Testis (tissue), 3 donors: ENCODE results near the gene MB21D2. TPM values are rescaled to one million over a fixed set of nuclear protein-coding genes. Genes with fewer than 3 reads are reported as not detected.

Source experiments
- DNase-seq: peaks from one replicate; pipeline ENCODE4 v3.0.0-alpha.2; 2019
- H3K27ac ChIP-seq, 2 donors: fragments of 200-600 bp; sonication (generic); one replicate each; pipeline ENCODE4 v1.5.1; 2019
- H3K27me3 ChIP-seq: fragments of 200-600 bp; sonication (generic); one replicate; pipeline ENCODE4 v1.5.1; 2019
- H3K36me3 ChIP-seq: fragments of 200-600 bp; sonication (generic); one replicate; pipeline ENCODE4 v1.5.1; 2017; ENCODE audit warnings: low read depth; ENCODE audit errors: missing control alignments
- H3K4me1 ChIP-seq: fragments of 200-600 bp; sonication (generic); one replicate; pipeline ENCODE4 v1.5.1; 2019
- H3K4me3 ChIP-seq, 2 donors: fragments of 200-600 bp; sonication (generic); one replicate each; pipeline ENCODE4 v1.5.1; 2017 to 2019
- H3K9me3 ChIP-seq: fragments of 200-600 bp; sonication (generic); one replicate; pipeline ENCODE4 v1.5.1; 2017
- POLR2A ChIP-seq: fragments of 450-650 bp; IDR thresholded peaks from one replicate; pipeline ENCODE4 v1.6.1; 2017; ENCODE audit warnings: antibody characterized with exemption, mild to moderate bottlenecking, moderate library complexity
- WGBS, 2 donors: methylation state at CpG; one replicate each; pipeline ENCODE4 v1.1.5; 2018; 5-methylcytosine and 5-hydroxymethylcytosine counted together
- intact Hi-C: fragments of 100-400 bp; cut with DNase I; formaldehyde crosslinking; loops from one replicate; pipeline ENCODE4 v1.15.1; 2023; ENCODE audit warnings: low total_unique reads
- polyA plus RNA-seq: library from polyadenylated mRNA; stranded (reverse); fragments of 350-450 nt; fragmentation: Illumina TruSeq; extraction: RNeasy Lipid Tissue Mini Kit (QIAGEN cat#74804); gene quantifications from one replicate; pipeline ENCODE4 v1.2.3, GENCODE V29; 2014; ENCODE audit warnings: low read depth, low replicate concordance; ENCODE audit not compliant: insufficient read depth
- total RNA-seq, 2 donors: library from RNA; depleted of rRNA; stranded (reverse); fragments of >200 nt; gene quantifications; one replicate each; pipeline ENCODE4 v1.2.3, GENCODE V29; 2016
- TF ChIP-seq, protein P1 (sequence below), 3 experiments: fragments of 450-650 bp in 2 of 3; fragments of 200-600 bp in 1 of 3; sonication (generic) in 1 of 3; IDR thresholded peaks; one replicate each; pipeline ENCODE4 v1.5.1; 2016 to 2019; ENCODE audit warnings: antibody characterized with exemption in 3 of 3, mild to moderate bottlenecking in 2 of 3, moderate library complexity in 1 of 3

Gene MB21D2
- total and polyA plus RNA-seq, 3 donors from 2014 or later, result 13.4 to 29.2 (median 23.9) TPM

GRCh38 chr3:192817053-192817452 is 100.6 kb downstream of the MB21D2 start:
- Histone ChIP-seq H3K4me3 (no peak overlapping the region), H3K9me3 (no peaks in the 10 kb centered on the region), H3K36me3 (no peaks in the 10 kb centered on the region), H3K27ac (no peak overlapping the region), H3K4me1 (no peaks in the 10 kb centered on the region), H3K27me3 (no peaks in the 10 kb centered on the region)
- no peak for TF ChIP-seq POLR2A
- TF ChIP-seq, protein P1, sequence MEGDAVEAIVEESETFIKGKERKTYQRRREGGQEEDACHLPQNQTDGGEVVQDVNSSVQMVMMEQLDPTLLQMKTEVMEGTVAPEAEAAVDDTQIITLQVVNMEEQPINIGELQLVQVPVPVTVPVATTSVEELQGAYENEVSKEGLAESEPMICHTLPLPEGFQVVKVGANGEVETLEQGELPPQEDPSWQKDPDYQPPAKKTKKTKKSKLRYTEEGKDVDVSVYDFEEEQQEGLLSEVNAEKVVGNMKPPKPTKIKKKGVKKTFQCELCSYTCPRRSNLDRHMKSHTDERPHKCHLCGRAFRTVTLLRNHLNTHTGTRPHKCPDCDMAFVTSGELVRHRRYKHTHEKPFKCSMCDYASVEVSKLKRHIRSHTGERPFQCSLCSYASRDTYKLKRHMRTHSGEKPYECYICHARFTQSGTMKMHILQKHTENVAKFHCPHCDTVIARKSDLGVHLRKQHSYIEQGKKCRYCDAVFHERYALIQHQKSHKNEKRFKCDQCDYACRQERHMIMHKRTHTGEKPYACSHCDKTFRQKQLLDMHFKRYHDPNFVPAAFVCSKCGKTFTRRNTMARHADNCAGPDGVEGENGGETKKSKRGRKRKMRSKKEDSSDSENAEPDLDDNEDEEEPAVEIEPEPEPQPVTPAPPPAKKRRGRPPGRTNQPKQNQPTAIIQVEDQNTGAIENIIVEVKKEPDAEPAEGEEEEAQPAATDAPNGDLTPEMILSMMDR (IDR thresholded peaks at IDR 0.05), result no peak
- intact Hi-C loops, result loop anchor here (10.0 kb wide), 1 partner anchor 228 kb away; no protein-coding TSS in a partner anchor
- no peak for DNase-seq
- 59 to 70% methylated on average over 1 of the region's 1 CpG for WGBS, 2 donors

- Histone ChIP-seq H3K27ac (no peak overlapping the region), H3K36me3 (no peaks in the 10 kb centered on the region), H3K4me1 (no peaks in the 10 kb centered on the region), H3K27me3 (no peaks in the 10 kb centered on the region), H3K9me3 (no peaks in the 10 kb centered on the region), H3K4me3 (no peak overlapping the region)
- no peak for TF ChIP-seq POLR2A
- TF ChIP-seq, protein P1 (IDR thresholded peaks at IDR 0.05), result peak; percentile 71 to 76 (median 72)
- WGBS, 2 donors, result 74 to 82% methylated on average over 4 of the region's 4 CpGs
- no peak for DNase-seq
- intact Hi-C loops, result loop anchor here (10.0 kb wide), 1 partner anchor 228 kb away; no protein-coding TSS in a partner anchor
Measured at GRCh38 chr3:192816351-192816750, 101.3 kb downstream of the MB21D2 start.

GRCh38 chr3:192812743-192813383 is 104.8 kb downstream of the MB21D2 start:
- DNase-seq, result peak; percentile 54
- Histone ChIP-seq H3K4me3 (no peak overlapping the region), H3K27me3 (no peaks in the 10 kb centered on the region), H3K9me3 (no peaks in the 10 kb centered on the region), H3K36me3 (no peaks in the 10 kb centered on the region), H3K4me1 (no peaks in the 10 kb centered on the region), H3K27ac (no peak overlapping the region)
- intact Hi-C loops, result loop anchor here (10.0 kb wide), 1 partner anchor 232 kb away; no protein-coding TSS in a partner anchor
- TF ChIP-seq, protein P1 (IDR thresholded peaks at IDR 0.05), result peak; percentile 7 to 60 (median 49)
- no peak for TF ChIP-seq POLR2A
- WGBS, 2 donors, result 35 to 38% methylated on average over 4 of the region's 4 CpGs

GRCh38 chr3:192805711-192806110 is 111.9 kb downstream of the MB21D2 start:
- H3K36me3 ChIP-seq, result no peaks in the 10 kb centered on the region
- DNase-seq, result no peak
- no peaks in the 10 kb centered on the region for H3K9me3 ChIP-seq
- intact Hi-C loops, result loop anchor here (10.0 kb wide), 1 partner anchor 241 kb away; no protein-coding TSS in a partner anchor
- peaks cover 7% of the 10 kb centered on the region for H3K4me1 ChIP-seq
- 95 to 96% methylated on average over 6 of the region's 6 CpGs for WGBS, 2 donors
- no peaks in the 10 kb centered on the region for H3K27me3 ChIP-seq
- no peak overlapping the region for H3K27ac ChIP-seq
- TF ChIP-seq, protein P1 (IDR thresholded peaks at IDR 0.05), result no peak
- TF ChIP-seq POLR2A, result no peak
- no peak overlapping the region for H3K4me3 ChIP-seq
